Bronchial epithelial cell (primary cell): ENCODE results near the gene CEP57L1. TPM values are rescaled to one million over a fixed set of nuclear protein-coding genes. Genes with fewer than 3 reads are reported as not detected.
"Not testable (repeated sequence)": the region's sequence is repeated elsewhere in the genome, so short reads cannot be mapped to it uniquely, and the experiment has no call there.

Source experiments
- DNase-seq: peaks from one replicate; pipeline ENCODE4 v3.0.0-alpha.2; 2010; ENCODE audit warnings: low read depth
- FAIRE-seq: peaks from 2 replicates; lab custom pipeline; 2011; peaks lifted over from hg19 to GRCh38; lab: Jason Lieb, UNC
- H3K27me3 ChIP-seq: 2 replicates; pipeline ENCODE4 v1.5.1; 2011; ENCODE audit warnings: low read length; ENCODE audit not compliant: control insufficient read depth, insufficient read depth
- H3K36me3 ChIP-seq: 2 replicates; pipeline ENCODE4 v1.5.1; 2011; ENCODE audit warnings: low read length; ENCODE audit not compliant: control insufficient read depth, insufficient read depth
- H3K4me3 ChIP-seq: 2 replicates; pipeline ENCODE4 v1.5.1; 2011; ENCODE audit warnings: mild to moderate bottlenecking, low read depth, low read length, control low read depth
- total RNA-seq: library from RNA; depleted of rRNA; stranded (reverse); fragments of >200 nt; gene quantifications from 2 replicates; pipeline ENCODE4 v1.2.1, GENCODE V29; 2014
- TF ChIP-seq, protein P1 (sequence below): IDR thresholded peaks from 2 replicates; pipeline ENCODE4 v1.5.1; 2011; ENCODE audit warnings: mild to moderate bottlenecking, moderate library complexity, low read length, control low read depth, inconsistent platforms; ENCODE audit not compliant: insufficient read depth, severe bottlenecking

Gene CEP57L1
- total RNA-seq, 1 donor from 2014 or later, result 9.7 TPM

GRCh38 chr6:109102762-109103161 lies 7.5 kb downstream of the CEP57L1 start:
- H3K27me3 ChIP-seq, result no peaks in the 10 kb centered on the region
- H3K36me3 ChIP-seq, result no peaks in the 10 kb centered on the region
- FAIRE-seq (no peak), DNase-seq (no peak)
- TF ChIP-seq, protein P1, sequence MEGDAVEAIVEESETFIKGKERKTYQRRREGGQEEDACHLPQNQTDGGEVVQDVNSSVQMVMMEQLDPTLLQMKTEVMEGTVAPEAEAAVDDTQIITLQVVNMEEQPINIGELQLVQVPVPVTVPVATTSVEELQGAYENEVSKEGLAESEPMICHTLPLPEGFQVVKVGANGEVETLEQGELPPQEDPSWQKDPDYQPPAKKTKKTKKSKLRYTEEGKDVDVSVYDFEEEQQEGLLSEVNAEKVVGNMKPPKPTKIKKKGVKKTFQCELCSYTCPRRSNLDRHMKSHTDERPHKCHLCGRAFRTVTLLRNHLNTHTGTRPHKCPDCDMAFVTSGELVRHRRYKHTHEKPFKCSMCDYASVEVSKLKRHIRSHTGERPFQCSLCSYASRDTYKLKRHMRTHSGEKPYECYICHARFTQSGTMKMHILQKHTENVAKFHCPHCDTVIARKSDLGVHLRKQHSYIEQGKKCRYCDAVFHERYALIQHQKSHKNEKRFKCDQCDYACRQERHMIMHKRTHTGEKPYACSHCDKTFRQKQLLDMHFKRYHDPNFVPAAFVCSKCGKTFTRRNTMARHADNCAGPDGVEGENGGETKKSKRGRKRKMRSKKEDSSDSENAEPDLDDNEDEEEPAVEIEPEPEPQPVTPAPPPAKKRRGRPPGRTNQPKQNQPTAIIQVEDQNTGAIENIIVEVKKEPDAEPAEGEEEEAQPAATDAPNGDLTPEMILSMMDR, result no peak
- no peak overlapping the region for H3K4me3 ChIP-seq

GRCh38 chr6:109103942-109104341 lies 8.6 kb downstream of the CEP57L1 start:
- DNase-seq (no peak), FAIRE-seq (no peak)
- TF ChIP-seq, protein P1, result no peak
- H3K27me3 ChIP-seq, result no peaks in the 10 kb centered on the region
- no peaks in the 10 kb centered on the region for H3K36me3 ChIP-seq
- no peak overlapping the region for H3K4me3 ChIP-seq

DNA sequence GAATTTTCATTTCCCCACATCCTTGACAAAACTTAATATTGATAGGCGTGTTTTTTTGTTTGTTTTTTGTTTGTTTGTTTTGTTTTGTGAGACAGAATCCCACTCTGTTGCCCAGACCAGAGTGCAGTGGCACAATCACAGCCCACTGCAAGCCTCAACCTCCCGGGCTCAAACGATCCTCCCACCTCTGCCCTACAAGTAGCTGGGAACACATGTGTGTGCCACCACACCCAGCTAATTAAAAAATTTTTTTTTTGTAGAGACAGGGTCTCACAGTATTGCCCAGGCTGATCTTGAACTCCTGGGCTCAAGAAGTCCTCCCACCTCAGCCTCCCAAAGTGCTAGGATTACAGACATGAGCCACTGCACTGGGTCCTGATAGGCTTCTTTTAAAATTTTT lies 9.2 kb downstream of the CEP57L1 start:
- no peak for FAIRE-seq
- H3K27me3 ChIP-seq, result no peaks in the 10 kb centered on the region
- no peaks in the 10 kb centered on the region for H3K36me3 ChIP-seq
- TF ChIP-seq, protein P1, result no peak
- H3K4me3 ChIP-seq, result no peak overlapping the region
- no peak for DNase-seq

DNA sequence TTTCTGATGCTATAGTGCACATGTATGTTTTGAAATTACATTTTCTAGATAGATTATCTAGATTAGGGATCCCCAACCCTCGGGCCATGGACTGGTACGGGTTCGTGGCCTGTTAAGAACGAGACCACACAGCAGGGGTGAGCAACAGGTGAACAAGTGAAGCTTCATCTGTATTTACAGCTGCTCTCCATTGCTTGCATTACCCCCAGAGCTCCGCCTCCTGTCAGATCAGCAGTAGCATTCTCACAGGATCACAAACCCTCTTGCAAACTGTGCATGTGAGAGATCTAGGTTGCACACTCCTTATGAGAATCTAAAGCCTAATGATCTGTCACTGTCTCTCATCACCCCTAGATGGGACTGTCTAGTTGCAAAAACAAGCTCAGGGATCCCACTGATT lies 10.4 kb downstream of the CEP57L1 start:
- Histone ChIP-seq H3K36me3 (no peaks in the 10 kb centered on the region), H3K4me3 (no peak overlapping the region), H3K27me3 (no peaks in the 10 kb centered on the region)
- no peak for FAIRE-seq
- DNase-seq, result no peak
- TF ChIP-seq, protein P1, result no peak

GRCh38 chr6:109109663-109110062 lies 14.4 kb downstream of the CEP57L1 start:
- not testable (repeated sequence) for DNase-seq, FAIRE-seq, H3K36me3 ChIP-seq, H3K4me3 ChIP-seq, H3K27me3 ChIP-seq

DNA sequence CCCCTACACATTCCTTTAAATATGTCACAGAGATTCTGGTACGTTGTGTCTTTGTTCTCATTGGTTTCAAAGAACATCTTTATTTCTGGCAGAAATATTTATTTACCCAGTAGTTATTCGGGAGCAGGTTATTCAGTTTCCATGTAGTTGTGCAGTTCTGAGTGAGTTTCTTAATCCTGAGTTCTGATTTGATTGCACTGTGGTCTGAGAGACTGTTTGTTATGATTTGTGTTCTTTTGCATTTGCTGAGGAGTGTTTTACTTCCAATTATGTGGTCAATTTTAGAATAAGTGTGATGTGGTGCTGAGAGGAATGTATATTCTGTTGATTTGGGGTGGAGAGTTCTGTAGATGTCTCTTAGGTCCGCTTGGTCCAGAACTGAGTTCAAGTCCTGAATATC lies 17.4 kb downstream of the CEP57L1 start:
- H3K36me3 ChIP-seq, FAIRE-seq, H3K4me3 ChIP-seq, H3K27me3 ChIP-seq, DNase-seq: not testable (repeated sequence)

DNA sequence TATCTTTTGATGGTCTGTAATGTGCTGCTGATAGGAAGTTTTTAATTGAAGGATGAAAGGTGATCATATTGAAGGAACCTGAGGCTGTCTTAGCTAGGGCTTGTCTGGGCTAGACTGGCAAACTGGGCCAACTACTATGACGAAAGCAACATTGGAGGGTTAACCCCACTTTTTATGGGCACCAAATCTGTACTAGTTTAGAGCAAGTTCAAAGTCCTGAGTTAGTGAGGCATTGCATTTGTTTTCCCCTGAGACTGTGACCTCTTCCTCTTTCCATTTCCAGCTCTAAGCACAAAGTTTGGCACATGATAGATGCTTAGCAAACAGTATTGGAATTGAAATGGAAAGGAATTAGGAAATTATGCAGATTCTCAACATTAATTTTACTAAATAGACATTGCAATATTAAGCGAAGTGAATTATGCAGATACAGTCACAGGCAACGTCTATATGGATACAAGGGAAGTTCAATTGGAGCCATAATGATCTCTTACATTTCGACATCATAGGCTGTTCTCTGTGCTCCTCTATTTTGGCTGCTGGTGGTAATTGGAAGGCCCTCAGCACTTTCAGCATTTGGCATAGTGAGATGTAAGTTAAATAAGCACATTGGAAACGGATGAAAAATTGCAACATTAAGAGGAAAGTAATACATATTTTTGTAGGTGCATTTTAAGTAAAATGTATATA lies 22.2 kb downstream of the CEP57L1 start:
- no peaks in the 10 kb centered on the region for H3K27me3 ChIP-seq
- DNase-seq (peak; percentile 50), FAIRE-seq (no peak)
- no peaks in the 10 kb centered on the region for H3K36me3 ChIP-seq
- TF ChIP-seq, protein P1, result no peak
- no peak overlapping the region for H3K4me3 ChIP-seq
